Activated CD8-positive, alpha-beta memory T cell treated with anti-CD3 and anti-CD28 coated beads for 36 hours (primary cell): ENCODE data around the gene LCN2. TPM values are rescaled to one million over a fixed set of nuclear protein-coding genes. Genes with fewer than 3 reads are reported as not detected.

Source experiments
- CTCF ChIA-PET: fragments of 350-600 bp; sonication (Branson Sonifier 250); formaldehyde crosslinking; loops from one replicate; lab custom pipeline; 2021; ENCODE audit warnings: antibody characterized with exemption; lab: Charles Lee
- POLR2A ChIA-PET: fragments of 350-600 bp; sonication (Branson Sonifier 250); formaldehyde crosslinking; loops from one replicate; lab custom pipeline; 2021; ENCODE audit warnings: antibody characterized with exemption; lab: Charles Lee
- total RNA-seq, 2 experiments: library from RNA; stranded (reverse); gene quantifications; one replicate each; pipeline ENCODE4 v1.2.3, GENCODE V29; 2021

The LCN2 gene
- total RNA-seq, 2 experiments from 2014 or later = not detected

DNA sequence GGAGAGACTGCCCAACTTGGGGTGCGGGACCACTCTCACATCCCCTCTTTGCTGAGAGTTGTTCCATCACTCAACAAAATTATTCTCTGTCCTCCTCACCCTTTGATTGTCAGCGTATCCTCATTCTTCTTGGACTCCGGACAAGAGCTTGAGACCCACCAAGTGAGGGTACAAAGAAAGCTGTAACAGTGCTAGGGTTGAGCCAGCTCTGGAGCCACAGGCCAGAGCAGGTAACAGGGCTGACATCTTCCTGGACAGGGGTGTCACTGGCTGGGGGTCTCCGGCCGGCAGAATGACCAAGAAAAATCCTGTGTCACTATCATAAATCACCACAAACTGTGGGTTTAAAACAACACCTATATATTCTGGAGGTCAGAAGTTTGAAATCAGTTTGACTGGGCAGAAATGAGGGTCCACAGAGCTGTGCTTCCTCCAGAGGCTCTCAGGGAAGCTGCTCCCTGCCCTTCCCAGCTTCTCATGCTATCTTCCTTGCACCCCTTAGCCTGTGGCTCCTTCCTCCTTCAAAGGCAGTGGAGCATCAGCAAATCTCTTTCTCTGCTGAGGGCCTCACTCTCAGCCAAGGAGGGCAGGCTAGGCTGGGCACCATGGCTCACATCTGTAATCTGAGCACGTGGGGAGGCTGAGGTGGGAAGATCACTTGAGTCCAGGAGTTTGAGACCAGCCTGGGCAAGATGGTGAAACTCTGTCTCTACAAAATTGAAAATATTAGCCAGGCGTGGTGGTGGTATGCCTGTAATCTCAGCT is 6.7 kb downstream of the LCN2 start:
- ChIA-PET POLR2A (no interaction called here), CTCF (interaction anchor here (1.0 to 2.2 kb wide), 2 partner anchors 10 to 38 kb away, joined by 3 to 5 read pairs; no protein-coding TSS in a partner anchor)

DNA sequence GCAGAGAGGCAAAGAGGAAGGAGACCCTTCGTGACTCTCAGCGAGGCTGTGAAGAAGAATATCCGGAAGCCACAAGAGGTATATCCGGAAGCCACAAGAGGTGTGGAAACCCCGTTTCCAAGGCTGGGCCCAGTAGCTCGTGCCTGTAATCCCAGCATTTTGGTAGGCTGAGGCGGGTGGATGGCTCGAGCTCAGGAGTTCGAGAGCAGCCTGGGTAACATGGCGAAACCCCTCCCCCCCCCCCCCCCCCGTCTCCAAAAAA is 10.2 kb downstream of the LCN2 start:
- POLR2A ChIA-PET = interaction anchor here (0.6 kb wide), 2 partner anchors 365 to 915 kb away, joined by 3 to 9 read pairs; no protein-coding TSS in a partner anchor
- CTCF ChIA-PET = interaction anchor here (0.6 to 1.6 kb wide), 6 partner anchors 9 to 175 kb away, joined by 3 to 4 read pairs (median 3); partner anchors contain the start of gene CIZ1

GRCh38 chr9:128159784-128160602 is 10.7 kb downstream of the LCN2 start, which contains the start of gene BBLN:
Gene BBLN (plus strand): TSS chr9:128160265. CDS start chr9:128160408, 143 bp downstream.
- POLR2A ChIA-PET = interaction anchor here (0.6 to 0.9 kb wide), 2 partner anchors 31 to 915 kb away, joined by 6 to 9 read pairs; no protein-coding TSS in a partner anchor
- CTCF ChIA-PET = interaction anchor here (0.6 to 1.6 kb wide), 7 partner anchors 9 to 176 kb away, joined by 3 to 4 read pairs (median 3); partner anchors contain the start of gene CIZ1

DNA sequence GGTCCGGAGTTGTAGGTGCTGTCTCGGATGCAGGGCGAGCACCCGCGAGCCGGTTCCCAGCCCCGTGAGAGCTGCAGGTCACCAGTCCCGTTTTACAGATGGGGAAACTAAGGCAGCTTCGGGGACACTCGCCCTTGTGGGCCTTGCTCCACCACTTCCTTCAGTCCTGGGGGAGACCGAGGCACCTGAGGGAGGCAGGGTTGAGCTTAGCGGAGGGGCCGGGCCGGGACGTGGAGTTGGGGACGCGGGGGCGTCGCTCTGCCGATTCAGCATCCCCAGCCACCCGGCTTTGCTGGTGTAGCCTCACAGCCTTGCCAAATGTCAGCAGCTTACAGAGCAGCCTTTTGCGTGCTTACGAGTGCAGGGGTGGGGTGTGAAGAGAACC is 11.3 kb downstream of the LCN2 start:
- ChIA-PET POLR2A (interaction anchor here (0.9 kb wide), 1 partner anchor 30 kb away, joined by 6 read pairs; no protein-coding TSS in a partner anchor), CTCF (interaction anchor here (0.9 to 1.5 kb wide), 2 partner anchors 31 to 33 kb away, joined by 4 read pairs; partner anchors contain the start of gene CIZ1)

- POLR2A ChIA-PET = interaction anchor here (0.7 to 0.9 kb wide), 2 partner anchors 29 to 172 kb away, joined by 3 to 6 read pairs; no protein-coding TSS in a partner anchor
- CTCF ChIA-PET = interaction anchor here (0.6 to 0.9 kb wide), 2 partner anchors 32 to 81 kb away, joined by 3 to 4 read pairs; no protein-coding TSS in a partner anchor
Measured at GRCh38 chr9:128161215-128161902, 12.1 kb downstream of the LCN2 start.

- ChIA-PET POLR2A (no interaction called here), CTCF (no interaction called here)
Measured at GRCh38 chr9:128162215-128163026, 13.2 kb downstream of the LCN2 start.

DNA sequence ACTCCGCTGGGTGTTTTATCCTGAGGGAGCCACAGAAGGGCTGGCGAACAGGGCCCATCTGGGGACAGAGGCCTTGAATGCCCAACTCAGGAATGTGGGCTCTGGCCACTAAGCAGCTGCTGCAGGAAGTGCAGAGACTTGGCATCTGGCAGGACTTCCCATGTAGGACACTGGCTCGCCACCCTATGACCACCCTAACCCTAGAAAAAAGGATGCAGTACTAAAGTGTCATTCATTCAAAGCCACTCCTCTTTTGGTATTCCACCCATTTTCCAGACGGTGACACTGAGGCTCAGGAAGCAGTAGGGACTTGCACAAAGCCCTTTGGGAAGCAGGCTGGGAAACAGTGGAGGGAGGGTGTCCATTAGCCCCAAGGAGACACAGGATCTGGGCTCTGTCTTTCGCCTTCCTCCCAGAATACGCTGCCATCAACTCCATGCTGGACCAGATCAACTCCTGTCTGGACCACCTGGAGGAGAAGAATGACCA is 13.8 kb downstream of the LCN2 start:
- CTCF ChIA-PET = no interaction called here
- POLR2A ChIA-PET = no interaction called here

- ChIA-PET CTCF (no interaction called here), POLR2A (no interaction called here)
Measured at GRCh38 chr9:128163523-128164306, 14.5 kb downstream of the LCN2 start.

- CTCF ChIA-PET = no interaction called here
- POLR2A ChIA-PET = no interaction called here
Measured at GRCh38 chr9:128164307-128164885, 15.1 kb downstream of the LCN2 start.

DNA sequence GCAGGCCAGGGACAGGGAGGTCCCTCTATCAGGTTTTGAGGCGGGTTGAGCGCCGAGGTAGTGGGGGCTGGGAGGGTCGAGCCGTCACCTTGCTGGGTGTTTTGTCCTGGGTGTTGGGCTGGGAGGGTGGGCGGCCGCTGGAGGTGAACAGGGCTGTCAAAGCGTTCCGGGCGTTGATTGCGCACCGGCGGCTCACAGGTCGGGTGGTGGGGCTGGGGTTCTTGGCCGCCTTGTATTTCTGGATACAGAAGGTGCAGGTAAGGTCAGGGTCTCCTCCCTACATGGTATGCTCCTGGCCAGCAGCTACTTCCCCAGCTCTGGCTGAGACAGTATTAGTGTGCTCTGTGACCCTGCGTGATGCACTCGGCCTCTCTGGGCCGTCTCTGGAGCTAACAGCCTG is 16.9 kb downstream of the LCN2 start:
- ChIA-PET POLR2A (no interaction called here), CTCF (no interaction called here)

GRCh38 chr9:128167209-128167608 is 18.0 kb downstream of the LCN2 start:
- CTCF ChIA-PET = interaction anchor here (0.6 kb wide), 1 partner anchor 136 kb away, joined by 4 read pairs; no protein-coding TSS in a partner anchor
- POLR2A ChIA-PET = no interaction called here

DNA sequence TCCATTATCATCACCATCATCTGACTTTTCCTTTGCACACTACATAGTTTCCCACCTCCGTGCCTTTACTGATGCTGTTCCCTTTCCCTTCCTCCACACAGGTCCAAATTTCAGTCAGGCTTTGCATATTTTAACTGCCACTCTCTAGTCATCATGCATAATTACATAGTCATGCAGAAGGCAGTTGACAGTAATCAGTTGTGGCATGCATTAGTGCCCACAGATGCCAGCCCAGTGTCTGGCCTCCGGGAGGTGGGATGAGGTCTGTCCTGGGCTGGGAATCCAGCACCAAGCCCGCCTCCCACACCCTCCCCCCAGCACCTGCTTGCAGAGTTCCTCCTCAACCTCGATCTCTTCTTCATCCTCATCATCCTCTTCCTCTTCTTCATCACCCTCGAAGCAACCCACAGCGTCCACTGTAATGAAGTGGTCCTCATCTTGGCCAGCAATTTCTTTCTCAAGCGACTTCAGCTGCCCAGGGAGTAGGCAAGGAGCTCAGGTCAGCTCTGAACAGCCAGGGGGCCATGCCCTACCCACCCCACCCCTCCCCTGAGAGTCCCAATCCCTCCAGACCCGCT is 19.6 kb downstream of the LCN2 start:
- ChIA-PET CTCF (interaction anchor here (0.6 to 1.0 kb wide), 2 partner anchors 22 to 935 kb away, joined by 3 read pairs; partner anchors contain the start of gene CIZ1), POLR2A (no interaction called here)

- CTCF ChIA-PET = interaction anchor here (1.0 kb wide), 2 partner anchors 17 to 21 kb away, joined by 3 read pairs; partner anchors contain the start of gene CIZ1
Measured at GRCh38 chr9:128169492-128169891, 20.2 kb downstream of the LCN2 start.

DNA sequence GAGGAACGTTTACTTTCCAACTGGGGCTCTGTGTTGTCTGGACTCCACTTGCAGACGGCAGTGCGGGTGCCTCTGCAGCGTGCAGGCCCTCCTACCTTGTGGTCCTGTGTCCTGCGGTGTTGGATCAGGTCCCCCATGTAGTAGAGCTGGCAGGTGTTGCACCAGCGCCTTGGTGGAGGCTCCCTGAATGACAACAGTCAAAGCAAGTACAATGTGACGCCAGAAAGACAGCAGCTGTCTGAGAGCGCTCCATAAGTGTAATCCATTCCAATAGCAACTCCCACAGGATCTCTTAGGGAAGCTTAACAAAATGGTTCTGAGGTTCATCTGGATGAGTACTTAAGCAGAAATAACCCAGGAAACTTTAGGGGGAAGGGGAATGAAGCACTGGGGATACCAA is 20.7 kb downstream of the LCN2 start:
- CTCF ChIA-PET = interaction anchor here (0.8 to 1.0 kb wide), 2 partner anchors 17 to 20 kb away, joined by 3 to 9 read pairs; no protein-coding TSS in a partner anchor
- POLR2A ChIA-PET = no interaction called here

More at GRCh38 chr9:128169492-128169891, 20.2 kb downstream of the LCN2 start:
- POLR2A ChIA-PET = no interaction called here

DNA sequence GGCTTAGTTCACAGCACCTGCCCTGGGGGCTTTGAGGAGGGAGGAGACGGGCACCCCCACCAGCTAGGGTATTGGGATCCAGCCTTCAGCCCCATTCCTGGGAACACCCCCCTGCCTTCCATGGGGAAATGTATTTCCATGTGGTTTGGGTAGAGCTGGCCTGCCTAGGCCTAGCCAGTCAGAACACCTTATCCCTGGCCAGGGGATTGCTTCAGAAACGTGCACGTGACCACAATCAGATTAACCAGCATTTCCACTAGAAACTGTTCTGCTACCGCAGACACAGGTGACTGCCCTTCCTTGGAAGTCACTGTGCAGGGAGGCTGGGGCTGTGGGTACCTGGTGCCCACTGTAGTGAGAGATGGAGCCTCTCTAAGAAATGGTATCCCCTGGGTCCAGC is 24.8 kb downstream of the LCN2 start:
- ChIA-PET CTCF (interaction anchor here (0.6 kb wide), 1 partner anchor 12 kb away, joined by 3 read pairs; no protein-coding TSS in a partner anchor), POLR2A (no interaction called here)

- POLR2A ChIA-PET = no interaction called here
- CTCF ChIA-PET = interaction anchor here (1.5 kb wide), 1 partner anchor 16 kb away, joined by 4 read pairs; the partner anchor contains the start of gene CIZ1
Measured at GRCh38 chr9:128175102-128175563, 25.9 kb downstream of the LCN2 start.
